Stimulated activated CD8-positive, alpha-beta memory T cell treated with anti-CD3 and anti-CD28 coated beads, Interleukin-2, amount 100 ng/mL, for 1 hour (primary cell): ENCODE measurements around the gene RAB1B.
"Not testable (repeated sequence)": the region's sequence is repeated elsewhere in the genome, so short reads cannot be mapped to it uniquely, and the experiment has no call there.

ENCODE experiments used
- DNase-seq, 2 donors: peaks; one replicate each; pipeline ENCODE4 v3.0.0-alpha.2; 2020; ENCODE audit warnings: low read depth in 2 of 2

Gene RAB1B

GRCh38 chr11:66267039-66267378 is 1.4 kb upstream of the RAB1B start:
- DNase-seq: no peak

- peak; percentile 70 to 75 for DNase-seq
Measured at GRCh38 chr11:66267379-66268243, 828 bp upstream of the RAB1B start.

DNA sequence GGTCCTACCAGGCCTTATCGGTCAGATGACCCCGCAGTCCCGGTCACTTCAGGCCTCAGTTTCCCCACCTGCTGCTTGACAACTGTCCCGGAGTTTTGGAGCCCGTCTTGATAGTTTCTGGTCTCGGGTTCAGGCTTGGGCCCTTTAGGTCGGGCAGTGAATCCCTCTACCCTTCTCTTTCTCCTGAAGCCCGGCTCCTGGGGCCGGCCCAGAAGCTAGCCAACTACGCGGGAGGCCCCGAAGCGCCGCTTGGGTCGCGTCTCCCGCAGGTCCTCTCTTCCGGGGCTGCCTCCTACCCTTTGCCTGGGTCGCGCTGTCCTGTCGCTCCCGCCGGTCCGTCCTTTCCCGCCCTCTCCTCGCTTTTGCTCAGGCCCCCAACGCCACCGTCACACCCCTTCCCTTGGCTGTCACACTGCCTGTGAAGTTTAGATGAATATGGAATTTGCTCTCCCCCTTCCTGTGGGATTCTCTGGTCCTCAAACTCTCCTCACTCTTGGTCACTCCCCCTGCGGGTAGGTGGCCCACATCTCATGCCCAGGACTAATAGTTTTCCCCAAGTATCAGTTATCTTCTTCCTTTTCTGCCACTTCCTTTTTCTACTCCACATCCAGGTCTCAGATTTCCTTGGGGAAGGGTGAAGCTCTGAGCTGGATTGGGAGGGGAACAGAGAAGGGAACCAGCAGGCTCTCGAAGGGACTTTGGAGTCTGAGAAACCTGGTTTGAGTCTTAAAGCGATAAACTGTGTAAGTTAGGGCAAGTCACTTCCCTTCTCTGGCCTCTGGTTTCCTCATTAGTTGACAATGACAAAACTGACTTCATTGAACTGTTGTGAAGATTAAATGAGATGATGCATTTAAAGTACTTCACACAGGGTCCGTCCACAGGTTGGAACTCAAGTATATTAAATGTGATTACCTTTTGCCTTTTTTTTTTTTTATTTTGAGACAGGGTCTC is 790 bp downstream of the RAB1B start:
- no peak for DNase-seq

GRCh38 chr11:66271816-66272215 is 3.4 kb downstream of the RAB1B start:
- DNase-seq: no peak

GRCh38 chr11:66272596-66272995 is 4.2 kb downstream of the RAB1B start:
- DNase-seq: no peak

- DNase-seq: no peak
Measured at GRCh38 chr11:66274219-66274618, 5.8 kb downstream of the RAB1B start.

DNA sequence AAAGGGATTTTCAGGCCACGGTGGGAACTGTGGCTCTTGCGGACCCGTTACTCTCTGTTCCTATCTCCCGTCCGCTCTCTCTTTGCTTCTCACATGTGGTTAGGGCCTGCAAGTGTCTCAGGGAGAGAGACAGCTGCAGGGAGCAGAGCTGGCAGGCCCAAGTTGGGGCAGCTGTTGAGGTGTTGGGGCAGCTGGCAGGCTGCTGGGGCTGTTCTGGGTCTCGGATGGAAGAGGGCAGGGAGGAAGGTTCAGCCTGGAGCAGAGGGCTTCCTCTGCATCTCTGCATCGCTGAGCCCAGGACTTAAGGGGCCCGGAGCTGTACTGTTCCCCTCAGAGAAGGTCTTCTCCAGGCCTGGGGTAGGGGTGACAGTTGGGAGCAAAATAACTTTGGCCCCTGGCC is 7.0 kb downstream of the RAB1B start:
- no peak for DNase-seq

DNA sequence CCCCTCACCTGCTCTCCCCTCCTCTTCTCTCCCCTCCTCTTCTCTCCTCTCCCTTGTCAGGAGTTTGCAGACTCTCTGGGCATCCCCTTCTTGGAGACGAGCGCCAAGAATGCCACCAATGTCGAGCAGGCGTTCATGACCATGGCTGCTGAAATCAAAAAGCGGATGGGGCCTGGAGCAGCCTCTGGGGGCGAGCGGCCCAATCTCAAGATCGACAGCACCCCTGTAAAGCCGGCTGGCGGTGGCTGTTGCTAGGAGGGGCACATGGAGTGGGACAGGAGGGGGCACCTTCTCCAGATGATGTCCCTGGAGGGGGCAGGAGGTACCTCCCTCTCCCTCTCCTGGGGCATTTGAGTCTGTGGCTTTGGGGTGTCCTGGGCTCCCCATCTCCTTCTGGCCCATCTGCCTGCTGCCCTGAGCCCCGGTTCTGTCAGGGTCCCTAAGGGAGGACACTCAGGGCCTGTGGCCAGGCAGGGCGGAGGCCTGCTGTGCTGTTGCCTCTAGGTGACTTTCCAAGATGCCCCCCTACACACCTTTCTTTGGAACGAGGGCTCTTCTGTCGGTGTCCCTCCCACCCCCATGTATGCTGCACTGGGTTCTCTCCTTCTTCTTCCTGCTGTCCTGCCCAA is 7.7 kb downstream of the RAB1B start:
- DNase-seq: no peak

- not testable (repeated sequence) for DNase-seq
Measured at GRCh38 chr11:66276619-66277018, 8.2 kb downstream of the RAB1B start.

GRCh38 chr11:66277064-66277463 is 8.6 kb downstream of the RAB1B start:
- not testable (repeated sequence) for DNase-seq

- peak in 1 of 2 donors; percentile 17 for DNase-seq
Measured at GRCh38 chr11:66277471-66278362, 9.3 kb downstream of the RAB1B start, which contains the start of gene CNIH2. CNIH2 (plus strand) TSS chr11:66278175; CDS start chr11:66278457, 282 bp downstream.

GRCh38 chr11:66278363-66279091 is 10.1 kb downstream of the RAB1B start:
- DNase-seq: no peak

DNA sequence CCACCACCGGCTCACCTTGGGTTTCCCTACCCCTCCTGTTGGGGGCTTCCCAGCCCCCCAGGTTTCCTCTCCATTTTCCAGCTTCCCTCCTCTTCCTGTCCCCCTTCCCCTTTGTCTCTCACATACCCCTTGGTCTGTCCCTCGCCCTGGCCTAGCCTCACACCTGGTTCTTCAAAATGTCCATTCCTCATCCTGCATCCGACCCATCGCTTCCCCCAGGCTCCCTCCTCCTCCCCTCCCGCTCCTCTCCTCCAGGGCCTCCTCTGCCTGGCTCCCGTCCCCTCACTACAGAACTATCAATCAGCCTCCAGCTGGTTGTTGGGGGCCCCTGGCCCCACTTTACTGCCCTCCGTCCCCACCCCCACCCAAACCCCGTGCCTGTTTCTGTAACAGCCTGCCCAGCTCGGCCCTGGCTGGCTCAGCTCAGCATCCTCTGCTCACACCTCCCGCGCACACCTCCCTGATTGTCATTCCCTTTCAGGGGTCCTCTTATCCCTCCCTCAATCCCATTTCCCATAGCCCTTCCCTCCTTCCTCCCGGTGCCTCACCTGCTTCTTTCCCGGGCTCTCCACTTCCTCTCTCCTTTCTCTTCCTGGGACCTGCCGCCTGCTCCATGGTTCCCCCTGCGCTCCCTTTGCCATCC is 10.8 kb downstream of the RAB1B start:
- DNase-seq: no peak

DNA sequence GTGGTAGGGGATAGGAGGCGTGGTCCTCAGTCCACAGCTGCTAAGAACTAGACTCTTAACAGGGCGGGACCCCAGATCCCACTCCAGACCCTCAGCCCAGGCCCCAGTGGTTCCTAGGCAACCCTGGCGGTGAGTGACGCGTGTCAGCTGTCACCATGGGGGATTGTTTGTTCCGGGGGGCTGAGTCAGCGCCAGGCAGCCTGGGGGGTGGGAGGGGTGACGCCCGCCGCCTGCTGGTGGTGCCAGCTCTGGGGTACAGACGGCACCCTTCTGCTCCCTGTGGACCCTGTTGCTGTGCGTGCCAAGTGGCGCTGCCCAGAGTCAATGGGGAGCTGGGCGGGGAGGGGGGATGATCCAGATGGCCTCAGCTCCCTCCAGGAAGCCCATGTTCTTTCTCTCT is 12.0 kb downstream of the RAB1B start:
- no peak for DNase-seq

- DNase-seq: no peak
Measured at GRCh38 chr11:66281001-66281400, 12.6 kb downstream of the RAB1B start.

- DNase-seq: no peak
Measured at GRCh38 chr11:66281776-66282467, 13.5 kb downstream of the RAB1B start.

GRCh38 chr11:66282468-66283455 is 14.3 kb downstream of the RAB1B start:
- DNase-seq: peak; percentile 99
